OCI-LY7 (cell line): ENCODE results near the gene WDR17.

Source experiments
- EZH2phosphoT487 ChIP-seq: fragments of 200-600 bp; sonication (generic); IDR thresholded peaks from 2 replicates; pipeline ENCODE4 v1.6.1; 2018; ENCODE audit warnings: low read depth, borderline replicate concordance, mild to moderate bottlenecking, mixed run types, antibody characterized with exemption, low read length, moderate library complexity, mixed read lengths
- TF ChIP-seq, protein P1 (sequence below): fragments of 200-600 bp; sonication (generic); conservative IDR thresholded peaks from 2 replicates; pipeline ENCODE4 v1.5.1; 2014; ENCODE audit warnings: mild to moderate bottlenecking, antibody characterized with exemption, low read length, moderate library complexity, mixed read lengths

DNA sequence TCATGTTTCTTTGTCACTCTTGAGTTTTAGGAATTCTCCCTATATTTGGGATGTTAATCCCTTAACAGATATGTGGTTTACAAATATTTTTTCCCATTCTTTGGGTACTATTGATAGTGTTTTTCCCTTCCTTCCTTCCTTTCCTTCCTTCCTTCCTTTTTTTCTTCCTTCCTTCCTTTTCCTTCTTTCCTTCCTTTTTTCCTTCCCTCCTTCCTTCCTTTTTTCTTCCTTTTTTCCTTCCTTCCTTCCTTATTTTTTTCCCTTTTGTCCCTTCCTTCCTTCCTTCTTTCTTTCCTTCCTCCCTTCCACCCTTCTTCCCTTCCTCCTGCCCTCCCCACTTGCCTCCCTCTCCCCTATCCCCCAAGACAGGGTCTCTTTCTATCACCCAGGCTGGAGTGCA lies 42.1 kb downstream of the WDR17 start:
- TF ChIP-seq, protein P1, sequence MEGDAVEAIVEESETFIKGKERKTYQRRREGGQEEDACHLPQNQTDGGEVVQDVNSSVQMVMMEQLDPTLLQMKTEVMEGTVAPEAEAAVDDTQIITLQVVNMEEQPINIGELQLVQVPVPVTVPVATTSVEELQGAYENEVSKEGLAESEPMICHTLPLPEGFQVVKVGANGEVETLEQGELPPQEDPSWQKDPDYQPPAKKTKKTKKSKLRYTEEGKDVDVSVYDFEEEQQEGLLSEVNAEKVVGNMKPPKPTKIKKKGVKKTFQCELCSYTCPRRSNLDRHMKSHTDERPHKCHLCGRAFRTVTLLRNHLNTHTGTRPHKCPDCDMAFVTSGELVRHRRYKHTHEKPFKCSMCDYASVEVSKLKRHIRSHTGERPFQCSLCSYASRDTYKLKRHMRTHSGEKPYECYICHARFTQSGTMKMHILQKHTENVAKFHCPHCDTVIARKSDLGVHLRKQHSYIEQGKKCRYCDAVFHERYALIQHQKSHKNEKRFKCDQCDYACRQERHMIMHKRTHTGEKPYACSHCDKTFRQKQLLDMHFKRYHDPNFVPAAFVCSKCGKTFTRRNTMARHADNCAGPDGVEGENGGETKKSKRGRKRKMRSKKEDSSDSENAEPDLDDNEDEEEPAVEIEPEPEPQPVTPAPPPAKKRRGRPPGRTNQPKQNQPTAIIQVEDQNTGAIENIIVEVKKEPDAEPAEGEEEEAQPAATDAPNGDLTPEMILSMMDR = no peak
- TF ChIP-seq EZH2phosphoT487 = no peak
